OCI-LY1 (cell line): ENCODE results near the gene POTEJ.
"Not testable (repeated sequence)": the region's sequence is repeated elsewhere in the genome, so short reads cannot be mapped to it uniquely, and the experiment has no call there.

Source experiments
- H2AFZ ChIP-seq: fragments of 200-600 bp; sonication (generic), shearing (Covaris generic); 2 replicates; pipeline ENCODE4 v1.6.0; 2014; ENCODE audit warnings: antibody characterized with exemption, mild to moderate bottlenecking, low read length
- H3F3A ChIP-seq: fragments of 200-600 bp; sonication (generic), shearing (Covaris generic); 2 replicates; pipeline ENCODE4 v1.6.0; 2014; ENCODE audit warnings: mild to moderate bottlenecking, antibody characterized with exemption, low read length, moderate library complexity; ENCODE audit not compliant: insufficient read depth
- H3K27ac ChIP-seq: fragments of 200-600 bp; sonication (generic); 2 replicates; pipeline ENCODE4 v1.5.1; 2014; ENCODE audit warnings: low read length, mixed run types, mild to moderate bottlenecking, low read depth; ENCODE audit not compliant: poor library complexity, severe bottlenecking
- H3K27me3 ChIP-seq: fragments of 200-600 bp; sonication (generic); 2 replicates; pipeline ENCODE4 v1.6.0; 2014; ENCODE audit warnings: antibody characterized with exemption, mild to moderate bottlenecking, low read length, moderate library complexity; ENCODE audit not compliant: insufficient read depth
- H3K36me3 ChIP-seq: fragments of 200-600 bp; sonication (generic); 2 replicates; pipeline ENCODE4 v1.6.1; 2014; ENCODE audit warnings: mild to moderate bottlenecking, antibody characterized with exemption, low read length, moderate library complexity, mixed read lengths; ENCODE audit not compliant: insufficient read depth
- H3K4me1 ChIP-seq: fragments of 200-600 bp; sonication (generic); 2 replicates; pipeline ENCODE4 v1.5.1; 2014; ENCODE audit warnings: mild to moderate bottlenecking, low read length, moderate library complexity; ENCODE audit not compliant: insufficient read depth, severe bottlenecking
- H3K4me2 ChIP-seq: fragments of 200-600 bp; sonication (generic), shearing (Covaris generic); 2 replicates; pipeline ENCODE4 v1.6.1; 2014; ENCODE audit warnings: low read length
- H3K4me3 ChIP-seq: fragments of 200-600 bp; sonication (generic); 2 replicates; pipeline ENCODE4 v1.5.1; 2014; ENCODE audit warnings: low read length, low read depth, mild to moderate bottlenecking, mixed read lengths; ENCODE audit not compliant: poor library complexity, severe bottlenecking
- H3K79me2 ChIP-seq: fragments of 200-600 bp; shearing (Covaris generic); 2 replicates; pipeline ENCODE4 v1.6.1; 2016; ENCODE audit warnings: mixed run types, low read length, mixed read lengths; ENCODE audit not compliant: insufficient read depth
- H3K9ac ChIP-seq: fragments of 200-600 bp; sonication (generic), shearing (Covaris generic); 2 replicates; pipeline ENCODE4 v1.6.1; 2014; ENCODE audit warnings: mild to moderate bottlenecking, low read length, mixed read lengths
- H3K9me2 ChIP-seq: fragments of 200-600 bp; sonication (generic), shearing (Covaris generic); 2 replicates; pipeline ENCODE4 v1.6.1; 2014; ENCODE audit warnings: low read depth, mild to moderate bottlenecking, low read length, mixed read lengths
- H3K9me3 ChIP-seq: fragments of 200-600 bp; shearing (Covaris generic); 2 replicates; pipeline ENCODE4 v1.6.1; 2014; ENCODE audit warnings: low read length, mixed read lengths
- H4K20me1 ChIP-seq: fragments of 200-600 bp; sonication (generic), shearing (Covaris generic); 2 replicates; pipeline ENCODE4 v1.6.0; 2016; ENCODE audit warnings: mild to moderate bottlenecking, low read length; ENCODE audit not compliant: insufficient read depth

The POTEJ gene

GRCh38 chr2:130611140-130611539, at the start of gene POTEJ:
Gene POTEJ, plus strand, starts transcription at chr2:130611440. Its CDS starts 93 bp downstream, at chr2:130611533.
- H3K9ac ChIP-seq, H3F3A ChIP-seq, H3K4me1 ChIP-seq, H4K20me1 ChIP-seq, H3K27me3 ChIP-seq, H3K9me2 ChIP-seq, H3K4me2 ChIP-seq, H3K4me3 ChIP-seq, H3K9me3 ChIP-seq, H3K27ac ChIP-seq, H3K36me3 ChIP-seq, H2AFZ ChIP-seq, H3K79me2 ChIP-seq: not testable (repeated sequence)

DNA sequence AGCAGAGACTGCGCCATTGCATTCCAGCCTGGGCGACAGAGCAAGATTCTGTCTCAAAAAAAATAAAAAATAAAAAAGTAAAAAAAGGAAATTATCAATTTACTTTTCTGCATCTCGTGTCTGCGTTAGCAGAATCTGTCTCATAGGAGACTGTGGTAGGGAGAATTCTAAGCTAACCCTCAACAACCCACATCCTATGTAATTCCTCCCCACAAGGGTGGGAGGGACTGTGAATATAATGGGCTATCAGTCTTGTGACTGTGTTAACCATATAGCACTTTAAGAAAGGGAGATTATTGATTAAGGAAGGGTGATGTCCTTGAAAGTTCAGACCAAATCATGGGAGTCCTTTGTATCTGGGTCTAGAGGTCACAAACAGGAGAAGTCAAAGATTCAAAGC, 45.1 kb upstream of the POTEJ start:
- not testable (repeated sequence) for H3F3A ChIP-seq, H3K27me3 ChIP-seq, H3K36me3 ChIP-seq, H3K79me2 ChIP-seq, H3K9me2 ChIP-seq, H3K27ac ChIP-seq, H2AFZ ChIP-seq, H3K9me3 ChIP-seq, H3K4me3 ChIP-seq, H3K4me1 ChIP-seq, H3K4me2 ChIP-seq, H3K9ac ChIP-seq, H4K20me1 ChIP-seq

GRCh38 chr2:130571929-130572328, 39.3 kb upstream of the POTEJ start:
- not testable (repeated sequence) for H3K27ac ChIP-seq, H3K27me3 ChIP-seq, H3K36me3 ChIP-seq, H3K4me3 ChIP-seq, H3K4me2 ChIP-seq, H3K79me2 ChIP-seq, H3K4me1 ChIP-seq, H3K9me2 ChIP-seq, H3K9me3 ChIP-seq, H4K20me1 ChIP-seq, H2AFZ ChIP-seq, H3F3A ChIP-seq, H3K9ac ChIP-seq

DNA sequence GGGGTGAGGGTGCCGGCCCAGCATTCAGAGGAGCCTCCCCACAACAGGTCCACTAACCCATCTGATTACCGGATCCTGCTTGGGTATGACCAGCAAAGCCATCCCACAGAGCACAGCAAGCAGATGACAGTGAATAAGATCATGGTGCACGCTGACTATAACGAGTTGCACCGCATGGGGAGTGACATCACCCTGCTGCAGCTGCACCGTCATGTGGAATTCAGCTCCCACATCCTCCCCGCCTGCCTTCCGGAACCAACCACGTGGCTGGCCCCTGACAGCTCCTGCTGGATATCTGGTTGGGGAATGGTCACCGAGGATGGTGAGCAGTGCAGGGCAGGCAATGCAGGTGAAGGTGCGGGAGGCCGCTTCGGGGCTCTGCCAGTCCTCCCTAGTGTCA, 37.0 kb upstream of the POTEJ start:
- not testable (repeated sequence) for H3K27ac ChIP-seq, H3K4me1 ChIP-seq, H3K27me3 ChIP-seq, H2AFZ ChIP-seq, H3F3A ChIP-seq, H3K9me2 ChIP-seq, H3K36me3 ChIP-seq, H3K79me2 ChIP-seq, H3K4me3 ChIP-seq, H3K4me2 ChIP-seq, H3K9ac ChIP-seq, H3K9me3 ChIP-seq, H4K20me1 ChIP-seq

DNA sequence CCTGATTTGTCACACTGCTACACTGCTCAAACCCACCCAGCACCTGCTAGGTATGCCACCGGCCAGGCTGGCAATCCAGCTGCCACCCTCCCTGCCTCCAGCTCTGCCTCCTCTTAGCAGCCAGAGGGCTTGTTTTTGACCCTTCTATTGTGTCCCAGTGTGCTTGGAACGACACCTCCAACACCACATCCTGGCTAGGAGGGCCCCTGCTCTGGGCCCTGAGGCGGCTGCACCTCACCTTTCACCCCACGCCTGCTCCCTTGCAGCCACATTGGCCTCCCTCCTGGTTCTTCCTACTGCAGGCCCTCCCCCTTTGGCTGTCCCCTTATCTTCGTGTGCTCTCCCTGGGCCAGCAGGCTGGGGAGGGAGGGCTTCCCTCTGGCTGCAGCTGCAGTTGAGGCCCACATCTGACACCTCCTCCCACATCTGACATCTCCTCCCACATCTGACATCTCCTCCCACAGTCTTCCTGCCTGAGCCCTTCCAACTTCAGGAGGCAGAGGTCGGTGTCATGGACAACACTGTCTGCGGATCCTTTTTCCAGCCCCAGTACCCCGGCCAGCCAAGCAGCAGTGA, 34.9 kb upstream of the POTEJ start:
- not testable (repeated sequence) for H3K27me3 ChIP-seq, H3K9me2 ChIP-seq, H3K9ac ChIP-seq, H3K36me3 ChIP-seq, H3K79me2 ChIP-seq, H4K20me1 ChIP-seq, H3K4me2 ChIP-seq, H3K9me3 ChIP-seq, H3K27ac ChIP-seq, H2AFZ ChIP-seq, H3F3A ChIP-seq, H3K4me1 ChIP-seq, H3K4me3 ChIP-seq

- H3K9ac ChIP-seq, H3K27me3 ChIP-seq, H3K27ac ChIP-seq, H4K20me1 ChIP-seq, H3K9me2 ChIP-seq, H3K79me2 ChIP-seq, H3K4me1 ChIP-seq, H3K36me3 ChIP-seq, H3K4me2 ChIP-seq, H3K9me3 ChIP-seq, H3F3A ChIP-seq, H3K4me3 ChIP-seq, H2AFZ ChIP-seq: not testable (repeated sequence)
Observed at GRCh38 chr2:130577559-130577958, 33.7 kb upstream of the POTEJ start.

DNA sequence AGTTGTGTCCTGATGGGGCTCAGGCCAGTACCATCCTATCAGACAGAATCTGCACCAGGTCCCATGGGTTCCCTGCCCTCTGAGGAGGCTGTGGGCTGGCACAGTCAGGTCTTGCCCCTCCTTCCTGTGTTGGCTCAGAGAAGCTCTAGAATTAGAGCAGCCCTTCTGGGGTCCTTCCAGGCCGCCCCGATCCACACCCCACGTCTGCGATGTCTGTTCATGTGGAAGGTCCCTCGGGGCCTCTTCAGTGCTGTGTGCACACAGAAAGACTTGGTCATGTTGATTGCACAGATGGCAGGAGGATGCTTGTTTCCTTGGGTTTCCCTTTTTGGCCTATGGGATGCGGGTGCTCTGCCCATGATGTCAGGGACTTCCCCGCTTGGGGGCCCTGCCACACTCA, 32.1 kb upstream of the POTEJ start:
- not testable (repeated sequence) for H3K9ac ChIP-seq, H2AFZ ChIP-seq, H3K4me1 ChIP-seq, H3K4me3 ChIP-seq, H3K9me3 ChIP-seq, H3K4me2 ChIP-seq, H4K20me1 ChIP-seq, H3K79me2 ChIP-seq, H3K27ac ChIP-seq, H3K9me2 ChIP-seq, H3K36me3 ChIP-seq, H3K27me3 ChIP-seq, H3F3A ChIP-seq

DNA sequence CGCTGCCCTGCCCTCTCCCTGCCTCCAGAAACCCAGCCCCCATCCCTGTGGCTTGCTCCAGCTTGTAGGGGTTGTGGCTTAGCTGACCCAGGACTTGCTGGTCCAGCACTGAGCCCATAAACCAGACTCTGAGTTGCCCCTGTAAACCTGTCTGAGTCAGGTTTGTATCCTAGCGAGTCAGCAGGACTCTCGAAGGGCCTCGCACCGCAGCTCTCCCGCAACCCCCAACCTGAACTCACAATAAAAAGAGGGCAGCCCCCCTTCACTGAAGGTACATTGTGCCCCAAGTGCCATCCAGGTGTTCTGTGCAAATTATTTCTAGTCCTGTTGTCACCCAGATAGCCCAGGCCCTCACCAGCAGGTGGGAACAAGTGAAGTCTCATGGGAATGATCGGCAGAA, 29.7 kb upstream of the POTEJ start:
- H2AFZ ChIP-seq, H3K4me2 ChIP-seq, H3K36me3 ChIP-seq, H3K9me3 ChIP-seq, H3F3A ChIP-seq, H3K27ac ChIP-seq, H3K4me3 ChIP-seq, H3K9me2 ChIP-seq, H3K4me1 ChIP-seq, H3K27me3 ChIP-seq, H3K79me2 ChIP-seq, H4K20me1 ChIP-seq, H3K9ac ChIP-seq: not testable (repeated sequence)
